Measurements from ENCODE around the gene HCRTR1. TPM values are rescaled to one million over a fixed set of nuclear protein-coding genes. Genes with fewer than 3 reads are reported as not detected.

HCRTR1 gene
- total and polyA plus RNA-seq, 7 donors, result 0.03 TPM; not detected in 6

GRCh38 chr1:31600641-31601040, 16.8 kb upstream of the HCRTR1 start:
- no peak for DNase-seq
- Histone ChIP-seq H3K27ac (no peak overlapping the region), H3K4me3 (no peak overlapping the region), H3K27me3 (no peaks in the 10 kb centered on the region), H3K9me3 (no peaks in the 10 kb centered on the region), H3K36me3 (no peaks in the 10 kb centered on the region), H3K4me1 (no peaks in the 10 kb centered on the region)
- intact Hi-C loops (cut with DNase I), result no loop called here
- TF ChIP-seq POLR2AphosphoS5 (IDR thresholded peaks at IDR 0.05) (no peak), POLR2A (IDR thresholded peaks at IDR 0.05) (no peak), EP300 (IDR thresholded peaks at IDR 0.05) (no peak)
- TF ChIP-seq, protein P1, sequence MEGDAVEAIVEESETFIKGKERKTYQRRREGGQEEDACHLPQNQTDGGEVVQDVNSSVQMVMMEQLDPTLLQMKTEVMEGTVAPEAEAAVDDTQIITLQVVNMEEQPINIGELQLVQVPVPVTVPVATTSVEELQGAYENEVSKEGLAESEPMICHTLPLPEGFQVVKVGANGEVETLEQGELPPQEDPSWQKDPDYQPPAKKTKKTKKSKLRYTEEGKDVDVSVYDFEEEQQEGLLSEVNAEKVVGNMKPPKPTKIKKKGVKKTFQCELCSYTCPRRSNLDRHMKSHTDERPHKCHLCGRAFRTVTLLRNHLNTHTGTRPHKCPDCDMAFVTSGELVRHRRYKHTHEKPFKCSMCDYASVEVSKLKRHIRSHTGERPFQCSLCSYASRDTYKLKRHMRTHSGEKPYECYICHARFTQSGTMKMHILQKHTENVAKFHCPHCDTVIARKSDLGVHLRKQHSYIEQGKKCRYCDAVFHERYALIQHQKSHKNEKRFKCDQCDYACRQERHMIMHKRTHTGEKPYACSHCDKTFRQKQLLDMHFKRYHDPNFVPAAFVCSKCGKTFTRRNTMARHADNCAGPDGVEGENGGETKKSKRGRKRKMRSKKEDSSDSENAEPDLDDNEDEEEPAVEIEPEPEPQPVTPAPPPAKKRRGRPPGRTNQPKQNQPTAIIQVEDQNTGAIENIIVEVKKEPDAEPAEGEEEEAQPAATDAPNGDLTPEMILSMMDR (IDR thresholded peaks at IDR 0.05), result no peak
- WGBS, 2 donors, result 51 to 79% methylated on average over 2 of the region's 2 CpGs

DNA sequence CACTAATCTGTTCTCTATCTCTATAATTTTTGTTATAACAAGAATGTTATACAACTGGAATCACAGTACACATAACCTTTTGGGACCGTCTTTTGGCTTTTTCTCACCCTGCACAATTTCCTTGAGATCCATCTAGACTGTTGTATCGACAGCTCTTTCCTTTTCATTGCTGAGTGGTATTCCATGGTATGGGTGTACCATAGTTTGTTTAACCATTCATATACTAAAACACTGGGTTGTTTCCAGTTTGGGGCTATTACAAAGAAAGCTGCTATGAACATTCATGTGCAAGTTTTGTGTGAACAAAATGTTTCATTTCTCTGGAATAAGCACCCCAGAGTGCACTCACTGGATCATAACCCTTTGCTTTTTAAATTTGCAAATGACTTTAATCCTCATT, 15.4 kb upstream of the HCRTR1 start:
- no peak overlapping the region for H3K27ac ChIP-seq
- no peak overlapping the region for H3K4me3 ChIP-seq
- DNase-seq, result no peak
- no peaks in the 10 kb centered on the region for H3K36me3 ChIP-seq
- no peaks in the 10 kb centered on the region for H3K4me1 ChIP-seq
- TF ChIP-seq POLR2A (IDR thresholded peaks at IDR 0.05), result no peak
- no peak for TF ChIP-seq POLR2AphosphoS5 (IDR thresholded peaks at IDR 0.05)
- TF ChIP-seq, protein P1 (IDR thresholded peaks at IDR 0.05), result no peak
- no peak for TF ChIP-seq EP300 (IDR thresholded peaks at IDR 0.05)
- 92 to 93% methylated on average over 2 of the region's 2 CpGs for WGBS, 2 donors
- H3K9me3 ChIP-seq, result no peaks in the 10 kb centered on the region
- intact Hi-C loops (cut with DNase I), result no loop called here
- no peaks in the 10 kb centered on the region for H3K27me3 ChIP-seq

GRCh38 chr1:31605908-31606427, 11.5 kb upstream of the HCRTR1 start:
- intact Hi-C loops (cut with DNase I), result no loop called here
- Histone ChIP-seq H3K9me3 (no peaks in the 10 kb centered on the region), H3K27me3 (no peaks in the 10 kb centered on the region), H3K4me3 (no peak overlapping the region), H3K4me1 (no peaks in the 10 kb centered on the region), H3K27ac (no peak overlapping the region), H3K36me3 (no peaks in the 10 kb centered on the region)
- WGBS, 2 donors, result 83 to 91% methylated on average over 4 of the region's 4 CpGs
- no peak for DNase-seq
- TF ChIP-seq POLR2AphosphoS5 (IDR thresholded peaks at IDR 0.05) (no peak), EP300 (IDR thresholded peaks at IDR 0.05) (no peak), POLR2A (IDR thresholded peaks at IDR 0.05) (no peak)
- TF ChIP-seq, protein P1 (IDR thresholded peaks at IDR 0.05), result no peak

DNA sequence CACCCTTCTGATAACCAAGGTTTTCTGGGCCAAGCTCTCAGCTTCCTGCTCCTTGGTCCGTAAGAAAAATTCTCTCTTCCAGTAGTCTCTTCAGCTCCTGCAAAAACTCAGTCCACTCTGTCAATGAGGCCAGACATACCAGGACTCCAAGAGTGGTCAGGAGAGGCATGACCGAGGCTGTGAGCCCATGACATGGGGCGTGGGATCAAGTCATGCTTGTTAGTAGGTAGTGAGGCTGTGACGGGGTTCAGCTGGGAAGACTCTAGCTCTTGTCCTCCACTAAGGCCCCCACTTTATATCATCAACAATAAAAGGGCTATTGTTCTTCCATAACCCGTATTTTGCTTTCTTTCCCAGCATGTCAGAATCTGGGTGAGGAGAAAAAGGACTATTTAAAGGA, 10.1 kb upstream of the HCRTR1 start:
- DNase-seq, result no peak
- no peaks in the 10 kb centered on the region for H3K9me3 ChIP-seq
- no peaks in the 10 kb centered on the region for H3K27me3 ChIP-seq
- 91 to 94% methylated on average over 5 of the region's 5 CpGs for WGBS, 2 donors
- intact Hi-C loops (cut with DNase I), result no loop called here
- no peak overlapping the region for H3K27ac ChIP-seq
- no peaks in the 10 kb centered on the region for H3K36me3 ChIP-seq
- no peak overlapping the region for H3K4me3 ChIP-seq
- H3K4me1 ChIP-seq, result no peaks in the 10 kb centered on the region
- TF ChIP-seq EP300 (IDR thresholded peaks at IDR 0.05), result no peak
- TF ChIP-seq, protein P1 (IDR thresholded peaks at IDR 0.05), result no peak
- TF ChIP-seq POLR2AphosphoS5 (IDR thresholded peaks at IDR 0.05), result no peak
- TF ChIP-seq POLR2A (IDR thresholded peaks at IDR 0.05), result no peak

DNA sequence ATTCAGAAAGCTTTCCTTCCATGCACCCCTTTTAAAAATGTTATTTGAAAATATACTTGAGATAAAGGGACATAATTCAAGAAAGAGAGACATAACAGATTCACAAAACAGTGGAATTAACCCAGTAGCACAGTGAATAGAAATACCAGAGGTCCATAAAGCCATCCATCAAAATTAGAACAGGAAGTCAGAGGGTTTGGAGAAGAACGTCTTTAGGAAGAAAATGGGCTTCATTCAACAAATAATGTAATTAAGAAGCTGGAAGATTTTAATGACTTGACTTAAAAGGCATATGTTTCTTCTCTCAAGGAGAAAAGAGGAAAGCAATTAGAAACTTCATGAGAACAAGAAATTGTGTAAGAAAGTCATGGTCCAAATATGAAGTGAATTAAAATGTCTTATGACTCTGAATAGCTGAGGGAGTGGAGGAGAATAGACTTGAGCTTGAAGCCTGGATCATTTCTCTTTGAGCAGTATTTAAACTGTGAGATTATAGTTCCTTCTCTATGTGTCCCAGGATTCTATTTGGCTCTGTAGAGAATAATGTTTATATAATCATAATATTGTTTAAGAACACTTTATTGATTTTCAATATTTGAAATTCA, 7.9 kb upstream of the HCRTR1 start:
- 24 to 28% methylated on average over 1 of the region's 1 CpG for WGBS, 2 donors
- intact Hi-C loops (cut with DNase I), result no loop called here
- Histone ChIP-seq H3K27ac (no peak overlapping the region), H3K9me3 (no peaks in the 10 kb centered on the region), H3K4me1 (no peaks in the 10 kb centered on the region), H3K36me3 (no peaks in the 10 kb centered on the region), H3K4me3 (no peak overlapping the region), H3K27me3 (no peaks in the 10 kb centered on the region)
- TF ChIP-seq EP300 (IDR thresholded peaks at IDR 0.05) (no peak), POLR2A (IDR thresholded peaks at IDR 0.05) (no peak), POLR2AphosphoS5 (IDR thresholded peaks at IDR 0.05) (no peak)
- TF ChIP-seq, protein P1 (IDR thresholded peaks at IDR 0.05), result no peak
- no peak for DNase-seq

Measured in sigmoid colon (tissue), 7 donors.